ENCODE data around the gene SETBP1.

SETBP1 gene

GRCh38 chr18:44671914-44672313 is 8.8 kb upstream of the SETBP1 start:
- TF ChIP-seq CTCF (IDR thresholded peaks at IDR 0.05; ENCODE audit: low read depth, low read length) = no peak
- no peak for TF ChIP-seq MYC (IDR thresholded peaks at IDR 0.05; ENCODE audit: low read depth, low read length)
- TF ChIP-seq POLR2A (IDR thresholded peaks at IDR 0.05; ENCODE audit: extremely low read depth, insufficient read length) = no peak
- TF ChIP-seq MAX (IDR thresholded peaks at IDR 0.05; ENCODE audit: low read depth, low read length) = no peak
- no peak overlapping the region for H3K4me3 ChIP-seq (ENCODE audit: low read depth, low read length)
- no peak for DNase-seq (ENCODE audit: low read depth)

GRCh38 chr18:44672506-44672905 is 8.2 kb upstream of the SETBP1 start:
- no peak for TF ChIP-seq CTCF (IDR thresholded peaks at IDR 0.05; ENCODE audit: low read depth, low read length)
- TF ChIP-seq MAX (IDR thresholded peaks at IDR 0.05; ENCODE audit: low read depth, low read length) = no peak
- TF ChIP-seq MYC (IDR thresholded peaks at IDR 0.05; ENCODE audit: low read depth, low read length) = no peak
- no peak for TF ChIP-seq POLR2A (IDR thresholded peaks at IDR 0.05; ENCODE audit: extremely low read depth, insufficient read length)
- DNase-seq (ENCODE audit: low read depth) = no peak
- no peak overlapping the region for H3K4me3 ChIP-seq (ENCODE audit: low read depth, low read length)

GRCh38 chr18:44673256-44673880 is 7.3 kb upstream of the SETBP1 start:
- no peak for TF ChIP-seq MYC (IDR thresholded peaks at IDR 0.05; ENCODE audit: low read depth, low read length)
- TF ChIP-seq MAX (IDR thresholded peaks at IDR 0.05; ENCODE audit: low read depth, low read length) = no peak
- no peak for TF ChIP-seq POLR2A (IDR thresholded peaks at IDR 0.05; ENCODE audit: extremely low read depth, insufficient read length)
- no peak for TF ChIP-seq CTCF (IDR thresholded peaks at IDR 0.05; ENCODE audit: low read depth, low read length)
- no peak overlapping the region for H3K4me3 ChIP-seq (ENCODE audit: low read depth, low read length)
- no peak for DNase-seq (ENCODE audit: low read depth)

- H3K4me3 ChIP-seq (ENCODE audit: low read depth, low read length) = no peak overlapping the region
- DNase-seq (ENCODE audit: low read depth) = no peak
- TF ChIP-seq MYC (IDR thresholded peaks at IDR 0.05; ENCODE audit: low read depth, low read length) (no peak), POLR2A (IDR thresholded peaks at IDR 0.05; ENCODE audit: extremely low read depth, insufficient read length) (no peak), CTCF (IDR thresholded peaks at IDR 0.05; ENCODE audit: low read depth, low read length) (no peak)
Observed at GRCh38 chr18:44677933-44678332, 2.8 kb upstream of the SETBP1 start.

GRCh38 chr18:44678725-44679055 is 2.0 kb upstream of the SETBP1 start:
- TF ChIP-seq MYC (IDR thresholded peaks at IDR 0.05; ENCODE audit: low read depth, low read length) = no peak
- TF ChIP-seq POLR2A (IDR thresholded peaks at IDR 0.05; ENCODE audit: extremely low read depth, insufficient read length) = no peak
- TF ChIP-seq MAX (IDR thresholded peaks at IDR 0.05; ENCODE audit: low read depth, low read length) = no peak
- TF ChIP-seq CTCF (IDR thresholded peaks at IDR 0.05; ENCODE audit: low read depth, low read length) = no peak
- no peak overlapping the region for H3K4me3 ChIP-seq (ENCODE audit: low read depth, low read length)
- DNase-seq (ENCODE audit: low read depth) = no peak

All from NB4 (cell line).